HepG2 (cell line): ENCODE measurements around the gene ABCC1. TPM values are rescaled to one million over a fixed set of nuclear protein-coding genes. Genes with fewer than 3 reads are reported as not detected.

Experiments
- BORCS8-MEF2B ChIP-seq: sonication (generic); formaldehyde crosslinking; IDR thresholded peaks from 2 replicates; pipeline ENCODE4 v1.8.0; 2022; ENCODE audit warnings: mild to moderate bottlenecking, missing genetic modification reagents
- HNRNPUL1 ChIP-seq: fragments of 200-400 bp; formaldehyde crosslinking; IDR thresholded peaks from 2 replicates; pipeline ENCODE4 v1.6.1; 2017; ENCODE audit warnings: low read depth, mild to moderate bottlenecking, low read length, moderate library complexity
- KLF15 ChIP-seq: sonication (generic); formaldehyde crosslinking; IDR thresholded peaks from 2 replicates; pipeline ENCODE4 v1.8.1; 2023; ENCODE audit warnings: borderline replicate concordance, mild to moderate bottlenecking, inconsistent platforms, missing genetic modification reagents, mixed read lengths
- KLF6 ChIP-seq: IDR thresholded peaks from 2 replicates; pipeline ENCODE4 v1.8.0; 2016; ENCODE audit warnings: missing biosample characterization, missing genetic modification reagents
- KLF9 ChIP-seq: IDR thresholded peaks from 2 replicates; pipeline ENCODE4 v1.6.1; 2016; ENCODE audit warnings: low read depth
- MAFG ChIP-seq: sonication (generic); formaldehyde crosslinking; IDR thresholded peaks from 2 replicates; pipeline ENCODE4 v1.5.1; 2020; ENCODE audit warnings: mild to moderate bottlenecking, missing genetic modification reagents
- MED8 ChIP-seq: sonication (generic); formaldehyde crosslinking; IDR thresholded peaks from 2 replicates; pipeline ENCODE4 v1.8.1; 2023; ENCODE audit warnings: mild to moderate bottlenecking, missing genetic modification reagents; ENCODE audit not compliant: insufficient replicate concordance
- RBFOX2 ChIP-seq: fragments of 200-400 bp; formaldehyde crosslinking; IDR thresholded peaks from 2 replicates; pipeline ENCODE4 v1.6.1; 2017; ENCODE audit warnings: low read depth, mild to moderate bottlenecking, low read length
- RFXAP ChIP-seq: sonication (generic); formaldehyde crosslinking; IDR thresholded peaks from 2 replicates; pipeline ENCODE4 v1.4.0; 2020; ENCODE audit warnings: missing genetic modification reagents, borderline replicate concordance
- RXRB ChIP-seq: IDR thresholded peaks from 2 replicates; pipeline ENCODE4 v1.6.1; 2016; ENCODE audit warnings: borderline replicate concordance, missing genetic modification reagents, missing compliant biosample characterization
- SIX1 ChIP-seq: sonication (generic); formaldehyde crosslinking; IDR thresholded peaks from 2 replicates; pipeline ENCODE4 v1.4.0; 2020; ENCODE audit warnings: missing genetic modification reagents, borderline replicate concordance
- SNAI1 ChIP-seq: sonication (generic); formaldehyde crosslinking; IDR thresholded peaks from 2 replicates; pipeline ENCODE4 v1.5.0; 2020; ENCODE audit warnings: mild to moderate bottlenecking, missing genetic modification reagents, borderline replicate concordance
- TBX2 ChIP-seq: sonication (generic); formaldehyde crosslinking; IDR thresholded peaks from 2 replicates; pipeline ENCODE4 v1.5.0; 2020; ENCODE audit warnings: missing genetic modification reagents, mild to moderate bottlenecking, borderline replicate concordance
- THYN1 ChIP-seq: sonication (generic); formaldehyde crosslinking; IDR thresholded peaks from 2 replicates; pipeline ENCODE4 v1.8.1; 2023; ENCODE audit warnings: low read depth, mild to moderate bottlenecking, moderate library complexity, missing genetic modification reagents, borderline replicate concordance
- ZKSCAN5 ChIP-seq: sonication (generic); formaldehyde crosslinking; IDR thresholded peaks from 2 replicates; pipeline ENCODE4 v1.5.1; 2020; ENCODE audit warnings: mild to moderate bottlenecking, missing genetic modification reagents
- ZNF234 ChIP-seq: sonication (generic); formaldehyde crosslinking; conservative IDR thresholded peaks from 2 replicates; pipeline ENCODE4 v1.5.1; 2020; ENCODE audit warnings: mild to moderate bottlenecking, missing genetic modification reagents
- polyA plus RNA-seq, 8 experiments: library from polyadenylated mRNA; depleted of rRNA in 3 of 8; stranded (reverse) in 7 of 8; unstranded in 1 of 8; fragments of >200 nt; fragmentation: Illumina TruSeq in 4 of 8; extraction: Trizol in 4 of 8; gene quantifications; 2 replicates each; pipeline versions ENCODE4 v1.2.1 to v1.2.3, GENCODE V29; 2011 to 2016; ENCODE audit warnings: low read depth in 4 of 8, missing spikeins in 1 of 8, mixed read lengths in 1 of 8; ENCODE audit not compliant: insufficient read depth in 1 of 8
- total RNA-seq, 5 experiments: library from RNA; depleted of rRNA; stranded (reverse); fragments of >200 nt; fragmentation: Illumina TruSeq; extraction: Trizol; gene quantifications; 2 replicates each; pipeline ENCODE4 v1.2.3, GENCODE V29; 2016; ENCODE audit warnings: low read depth in 1 of 5
- TF ChIP-seq, protein P1 (sequence below): sonication (generic); formaldehyde crosslinking; IDR thresholded peaks from 2 replicates; pipeline ENCODE4 v1.8.0; 2022; ENCODE audit warnings: mild to moderate bottlenecking, missing genetic modification reagents, borderline replicate concordance
- TF ChIP-seq, protein P2 (sequence below): sonication (generic); formaldehyde crosslinking; IDR thresholded peaks from 2 replicates; pipeline ENCODE4 v1.4.0; 2020; ENCODE audit warnings: missing genetic modification reagents
- TF ChIP-seq, protein P3 (sequence below): sonication (generic); formaldehyde crosslinking; IDR thresholded peaks from 2 replicates; pipeline ENCODE4 v1.4.0; 2020; ENCODE audit warnings: mild to moderate bottlenecking, low read depth, missing genetic modification reagents
- TF ChIP-seq, protein P4 (sequence below): sonication (generic); formaldehyde crosslinking; IDR thresholded peaks from 2 replicates; pipeline ENCODE4 v1.8.1; 2023; ENCODE audit warnings: missing genetic modification reagents, inconsistent platforms, borderline replicate concordance
- TF ChIP-seq, protein P5 (sequence below): sonication (generic); formaldehyde crosslinking; IDR thresholded peaks from 2 replicates; pipeline ENCODE4 v1.8.1; 2023; ENCODE audit warnings: mild to moderate bottlenecking, missing genetic modification reagents
- TF ChIP-seq, protein P6 (sequence below): sonication (generic); formaldehyde crosslinking; IDR thresholded peaks from 2 replicates; pipeline ENCODE4 v1.8.1; 2023; ENCODE audit warnings: missing genetic modification reagents, mild to moderate bottlenecking, borderline replicate concordance

Gene ABCC1
- total and polyA plus RNA-seq, 2 of the 13 experiments (the other 11 are each of a cell fraction or from before 2014, with no cell fraction given) = 13.0 to 30.6 TPM

DNA sequence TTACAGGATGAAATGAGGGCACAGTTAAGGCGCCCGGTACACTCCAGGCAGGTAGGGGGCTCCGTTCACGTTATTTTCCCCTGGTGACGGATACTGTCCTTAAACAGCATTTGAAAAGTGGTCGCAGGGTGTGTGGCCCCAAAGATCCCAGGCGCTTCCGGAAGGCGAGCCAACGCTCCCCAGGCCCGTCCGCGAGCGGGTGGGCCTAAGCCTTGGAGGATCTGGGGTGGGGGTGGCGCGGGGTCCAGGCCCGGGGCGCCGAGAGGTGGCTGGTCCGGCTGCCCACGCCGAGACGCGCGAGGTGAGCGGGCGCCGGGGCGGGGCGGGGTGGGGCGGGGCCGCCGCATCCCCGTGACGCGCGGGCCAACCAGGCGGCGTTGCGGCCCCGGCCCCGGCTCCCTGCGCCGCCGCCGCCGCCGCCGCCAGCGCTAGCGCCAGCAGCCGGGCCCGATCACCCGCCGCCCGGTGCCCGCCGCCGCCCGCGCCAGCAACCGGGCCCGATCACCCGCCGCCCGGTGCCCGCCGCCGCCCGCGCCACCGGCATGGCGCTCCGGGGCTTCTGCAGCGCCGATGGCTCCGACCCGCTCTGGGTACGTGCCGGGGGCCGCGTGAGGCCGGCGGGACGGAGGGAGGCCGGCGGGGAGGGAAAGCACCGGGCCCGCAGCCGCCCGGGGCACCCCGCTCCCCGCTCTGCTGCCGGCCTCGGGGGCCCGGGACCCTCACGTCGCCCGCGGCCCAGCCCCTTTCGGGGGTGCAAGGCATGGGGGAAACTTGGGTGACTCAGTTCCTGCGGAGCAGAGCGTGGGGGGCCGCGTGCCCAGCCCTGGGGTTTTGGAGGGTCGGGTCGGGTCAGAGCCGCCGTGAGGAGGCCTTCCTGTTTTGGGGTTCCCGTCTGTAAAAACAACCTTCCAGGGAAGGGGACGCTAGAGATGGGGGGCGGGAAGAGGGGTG, at the start of gene ABCC1 (continued):
- TF ChIP-seq BORCS8-MEF2B = no peak
- no peak for TF ChIP-seq KLF9 (CRISPR knock-in tag)
- no peak for TF ChIP-seq SNAI1
- TF ChIP-seq, protein P1, sequence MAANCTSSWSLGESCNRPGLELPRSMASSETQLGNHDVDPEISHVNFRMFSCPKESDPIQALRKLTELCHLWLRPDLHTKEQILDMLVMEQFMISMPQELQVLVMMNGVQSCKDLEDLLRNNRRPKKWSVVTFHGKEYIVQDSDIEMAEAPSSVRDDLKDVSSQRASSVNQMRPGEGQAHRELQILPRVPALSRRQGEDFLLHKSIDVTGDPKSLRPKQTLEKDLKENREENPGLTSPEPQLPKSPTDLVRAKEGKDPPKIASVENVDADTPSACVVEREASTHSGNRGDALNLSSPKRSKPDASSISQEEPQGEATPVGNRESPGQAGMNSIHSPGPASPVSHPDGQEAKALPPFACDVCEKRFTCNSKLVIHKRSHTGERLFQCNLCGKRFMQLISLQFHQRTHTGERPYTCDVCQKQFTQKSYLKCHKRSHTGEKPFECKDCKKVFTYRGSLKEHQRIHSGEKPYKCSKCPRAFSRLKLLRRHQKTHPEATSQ (CRISPR knock-in tag) = no peak
- peak; percentile 29; the same call in 1 of the 2 replicates for TF ChIP-seq TBX2 (CRISPR knock-in tag)
- no peak for TF ChIP-seq HNRNPUL1
- no peak for TF ChIP-seq KLF15 (CRISPR knock-in tag)
- TF ChIP-seq RXRB (CRISPR knock-in tag) = no peak
- TF ChIP-seq, protein P2, sequence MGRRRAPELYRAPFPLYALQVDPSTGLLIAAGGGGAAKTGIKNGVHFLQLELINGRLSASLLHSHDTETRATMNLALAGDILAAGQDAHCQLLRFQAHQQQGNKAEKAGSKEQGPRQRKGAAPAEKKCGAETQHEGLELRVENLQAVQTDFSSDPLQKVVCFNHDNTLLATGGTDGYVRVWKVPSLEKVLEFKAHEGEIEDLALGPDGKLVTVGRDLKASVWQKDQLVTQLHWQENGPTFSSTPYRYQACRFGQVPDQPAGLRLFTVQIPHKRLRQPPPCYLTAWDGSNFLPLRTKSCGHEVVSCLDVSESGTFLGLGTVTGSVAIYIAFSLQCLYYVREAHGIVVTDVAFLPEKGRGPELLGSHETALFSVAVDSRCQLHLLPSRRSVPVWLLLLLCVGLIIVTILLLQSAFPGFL (CRISPR knock-in tag) = peak; percentile 60; the same call in 1 of the 2 replicates
- TF ChIP-seq RBFOX2 = peak; percentile 67
- TF ChIP-seq, protein P3, sequence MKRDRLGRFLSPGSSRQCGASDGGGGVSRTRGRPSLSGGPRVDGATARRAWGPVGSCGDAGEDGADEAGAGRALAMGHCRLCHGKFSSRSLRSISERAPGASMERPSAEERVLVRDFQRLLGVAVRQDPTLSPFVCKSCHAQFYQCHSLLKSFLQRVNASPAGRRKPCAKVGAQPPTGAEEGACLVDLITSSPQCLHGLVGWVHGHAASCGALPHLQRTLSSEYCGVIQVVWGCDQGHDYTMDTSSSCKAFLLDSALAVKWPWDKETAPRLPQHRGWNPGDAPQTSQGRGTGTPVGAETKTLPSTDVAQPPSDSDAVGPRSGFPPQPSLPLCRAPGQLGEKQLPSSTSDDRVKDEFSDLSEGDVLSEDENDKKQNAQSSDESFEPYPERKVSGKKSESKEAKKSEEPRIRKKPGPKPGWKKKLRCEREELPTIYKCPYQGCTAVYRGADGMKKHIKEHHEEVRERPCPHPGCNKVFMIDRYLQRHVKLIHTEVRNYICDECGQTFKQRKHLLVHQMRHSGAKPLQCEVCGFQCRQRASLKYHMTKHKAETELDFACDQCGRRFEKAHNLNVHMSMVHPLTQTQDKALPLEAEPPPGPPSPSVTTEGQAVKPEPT (CRISPR knock-in tag) = peak; percentile 4; the same call in 1 of the 2 replicates
- no peak for TF ChIP-seq MED8 (CRISPR knock-in tag)
- no peak for TF ChIP-seq ZKSCAN5
- TF ChIP-seq ZNF234 (CRISPR knock-in tag) = no peak
- no peak for TF ChIP-seq SIX1 (CRISPR knock-in tag)
- TF ChIP-seq, protein P4, sequence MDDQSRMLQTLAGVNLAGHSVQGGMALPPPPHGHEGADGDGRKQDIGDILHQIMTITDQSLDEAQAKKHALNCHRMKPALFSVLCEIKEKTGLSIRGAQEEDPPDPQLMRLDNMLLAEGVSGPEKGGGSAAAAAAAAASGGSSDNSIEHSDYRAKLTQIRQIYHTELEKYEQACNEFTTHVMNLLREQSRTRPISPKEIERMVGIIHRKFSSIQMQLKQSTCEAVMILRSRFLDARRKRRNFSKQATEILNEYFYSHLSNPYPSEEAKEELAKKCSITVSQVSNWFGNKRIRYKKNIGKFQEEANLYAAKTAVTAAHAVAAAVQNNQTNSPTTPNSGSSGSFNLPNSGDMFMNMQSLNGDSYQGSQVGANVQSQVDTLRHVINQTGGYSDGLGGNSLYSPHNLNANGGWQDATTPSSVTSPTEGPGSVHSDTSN (CRISPR knock-in tag) = no peak
- no peak for TF ChIP-seq THYN1 (CRISPR knock-in tag)
- no peak for TF ChIP-seq RFXAP
- no peak for TF ChIP-seq MAFG (CRISPR knock-in tag)
- TF ChIP-seq, protein P5, sequence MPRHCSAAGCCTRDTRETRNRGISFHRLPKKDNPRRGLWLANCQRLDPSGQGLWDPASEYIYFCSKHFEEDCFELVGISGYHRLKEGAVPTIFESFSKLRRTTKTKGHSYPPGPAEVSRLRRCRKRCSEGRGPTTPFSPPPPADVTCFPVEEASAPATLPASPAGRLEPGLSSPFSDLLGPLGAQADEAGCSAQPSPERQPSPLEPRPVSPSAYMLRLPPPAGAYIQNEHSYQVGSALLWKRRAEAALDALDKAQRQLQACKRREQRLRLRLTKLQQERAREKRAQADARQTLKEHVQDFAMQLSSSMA (CRISPR knock-in tag) = peak; percentile 68; the same call in 1 of the 2 replicates
- TF ChIP-seq, protein P6, sequence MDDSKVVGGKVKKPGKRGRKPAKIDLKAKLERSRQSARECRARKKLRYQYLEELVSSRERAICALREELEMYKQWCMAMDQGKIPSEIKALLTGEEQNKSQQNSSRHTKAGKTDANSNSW (CRISPR knock-in tag) = 0 out of 2 replicates have a peak, but pooled peaks have one; percentile 45
- no peak for TF ChIP-seq KLF6 (CRISPR knock-in tag)
